Panc1 (cell line): ENCODE results near the gene BRINP2. TPM values are rescaled to one million over a fixed set of nuclear protein-coding genes. Genes with fewer than 3 reads are reported as not detected.

ENCODE experiments used
- ATAC-seq: fragments of 200-7000 bp; cut with Tn5 transposase; 2 replicates; pipeline ENCODE4 v1.9.1; 2020; ENCODE audit warnings: mild to moderate bottlenecking, moderate library complexity
- BruUV-seq: library from RNA; stranded (reverse); fragments of 400-500 nt; replicated peaks from 2 replicates; lab custom pipeline; 2021; lab: Mats Ljungman, UMichigan
- CTCF ChIA-PET: fragments of 300-600 bp; sonication (Branson Sonifier 250); formaldehyde crosslinking; loops from one replicate; lab custom pipeline; 2022; ENCODE audit warnings: antibody characterized with exemption; lab: Charles Lee
- POLR2A ChIA-PET: fragments of 300-600 bp; sonication (Branson Sonifier 250); formaldehyde crosslinking; loops from one replicate; lab custom pipeline; 2022; ENCODE audit warnings: antibody characterized with exemption; lab: Charles Lee
- DNase-seq: peaks from one replicate; pipeline ENCODE4 v3.0.0-alpha.2; 2010; ENCODE audit warnings: low read depth, low spot score
- H3K27ac ChIP-seq: 2 replicates; pipeline ENCODE4 v1.5.1; 2011; ENCODE audit warnings: mild to moderate bottlenecking, low read length, inconsistent platforms
- H3K27me3 ChIP-seq: fragments of 200-500 bp; sonication (Bioruptor generic); 2 replicates; pipeline ENCODE4 v1.6.0; 2014; ENCODE audit warnings: low read length, inconsistent platforms; ENCODE audit not compliant: control insufficient read depth, insufficient read depth
- H3K36me3 ChIP-seq: fragments of 200-500 bp; sonication (Bioruptor generic); 2 replicates; pipeline ENCODE4 v1.5.1; 2014; ENCODE audit warnings: inconsistent platforms, mild to moderate bottlenecking, low read length, moderate library complexity; ENCODE audit not compliant: control insufficient read depth, insufficient read depth
- H3K4me1 ChIP-seq: 2 replicates; pipeline ENCODE4 v1.5.1; 2011; ENCODE audit warnings: inconsistent platforms, mild to moderate bottlenecking, low read length, moderate library complexity; ENCODE audit not compliant: control insufficient read depth, insufficient read depth
- H3K4me3 ChIP-seq, 2 experiments: 2 replicates each; pipeline ENCODE4 v1.5.1; 2011 to 2012; ENCODE audit warnings: low read depth in 2 of 2, low read length in 2 of 2, mild to moderate bottlenecking in 2 of 2, inconsistent platforms in 1 of 2, moderate library complexity in 1 of 2
- H3K9me3 ChIP-seq: fragments of 200-500 bp; sonication (Bioruptor generic); 2 replicates; pipeline ENCODE4 v1.5.1; 2014; ENCODE audit warnings: low read depth, mild to moderate bottlenecking, inconsistent platforms, low read length, moderate library complexity; ENCODE audit not compliant: control insufficient read depth, insufficient read depth
- POLR2AphosphoS5 ChIP-seq: IDR thresholded peaks from 2 replicates; pipeline ENCODE4 v1.6.1; 2012; ENCODE audit warnings: mild to moderate bottlenecking, low read depth, low read length, moderate library complexity
- SIN3A ChIP-seq: IDR thresholded peaks from 2 replicates; pipeline ENCODE4 v1.6.1; 2012; ENCODE audit warnings: low read depth, mild to moderate bottlenecking, low read length, moderate library complexity, borderline replicate concordance; ENCODE audit not compliant: insufficient read depth
- TCF7L2 ChIP-seq: IDR thresholded peaks from 2 replicates; pipeline ENCODE4 v1.6.1; 2011; ENCODE audit warnings: mild to moderate bottlenecking, low read depth, low read length, inconsistent platforms
- in situ Hi-C: cut with HindIII; loops from 2 replicates; pipeline ENCODE4 v1.10.0; 2016; ENCODE audit warnings: low sequenced_read_pairs, low pct_unique_long_range_greater_than_20kb
- intact Hi-C: fragments of 100-400 bp; cut with micrococcal nuclease; formaldehyde crosslinking; loops from one replicate; pipeline ENCODE4 v1.10.0; 2022; ENCODE audit not compliant: unreplicated experiment
- total RNA-seq: library from RNA; stranded (reverse); gene quantifications from one replicate; pipeline ENCODE4 v1.2.1, GENCODE V29; 2021; ENCODE audit not compliant: unreplicated experiment
- TF ChIP-seq, protein P1 (sequence below), 2 experiments: IDR thresholded peaks; 2 replicates each; pipeline ENCODE4 v1.6.1; 2011 to 2012; ENCODE audit warnings: low read depth in 2 of 2, control low read depth in 1 of 2, low read length in 1 of 2, mild to moderate bottlenecking in 1 of 2, moderate library complexity in 1 of 2; ENCODE audit not compliant: insufficient read depth in 1 of 2
- TF ChIP-seq, protein P2 (sequence below): fragments of 450-650 bp; IDR thresholded peaks from 2 replicates; pipeline ENCODE4 v1.5.1; 2017; ENCODE audit warnings: mild to moderate bottlenecking

Gene BRINP2
- total RNA-seq, 1 experiment from 2014 or later, result not detected

DNA sequence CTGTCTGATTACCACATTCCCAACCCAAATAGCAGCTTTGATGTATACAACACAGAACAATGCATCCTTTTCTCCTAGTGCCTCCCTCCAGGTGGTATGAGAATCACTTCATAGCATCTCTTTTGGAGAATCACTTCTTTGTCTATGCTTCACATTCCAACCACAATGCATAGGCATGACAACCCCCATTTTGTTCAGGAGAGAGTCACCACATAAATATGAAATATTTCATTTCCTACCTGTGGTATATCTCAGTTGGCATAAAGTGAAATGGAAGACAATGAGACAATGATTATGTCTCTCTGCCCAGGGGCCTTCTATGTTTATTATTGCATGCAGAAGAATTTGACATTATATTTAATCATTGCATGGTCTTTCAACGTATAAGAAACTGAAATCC, 112.2 kb downstream of the BRINP2 start:
- ATAC-seq (no peak), DNase-seq (no peak)
- intact Hi-C loops (no loop called here), in situ Hi-C loops (no loop called here)
- Histone ChIP-seq H3K9me3 (no peaks in the 10 kb centered on the region), H3K36me3 (no peaks in the 10 kb centered on the region), H3K27ac (no peak overlapping the region), H3K4me1 (no peaks in the 10 kb centered on the region), H3K27me3 (no peaks in the 10 kb centered on the region; the same call in 1 of the 2 replicates), H3K4me3 (no peak overlapping the region)
- no TSS peak for BruUV-seq
- ChIA-PET POLR2A (no interaction called here), CTCF (no interaction called here)
- TF ChIP-seq, protein P1, sequence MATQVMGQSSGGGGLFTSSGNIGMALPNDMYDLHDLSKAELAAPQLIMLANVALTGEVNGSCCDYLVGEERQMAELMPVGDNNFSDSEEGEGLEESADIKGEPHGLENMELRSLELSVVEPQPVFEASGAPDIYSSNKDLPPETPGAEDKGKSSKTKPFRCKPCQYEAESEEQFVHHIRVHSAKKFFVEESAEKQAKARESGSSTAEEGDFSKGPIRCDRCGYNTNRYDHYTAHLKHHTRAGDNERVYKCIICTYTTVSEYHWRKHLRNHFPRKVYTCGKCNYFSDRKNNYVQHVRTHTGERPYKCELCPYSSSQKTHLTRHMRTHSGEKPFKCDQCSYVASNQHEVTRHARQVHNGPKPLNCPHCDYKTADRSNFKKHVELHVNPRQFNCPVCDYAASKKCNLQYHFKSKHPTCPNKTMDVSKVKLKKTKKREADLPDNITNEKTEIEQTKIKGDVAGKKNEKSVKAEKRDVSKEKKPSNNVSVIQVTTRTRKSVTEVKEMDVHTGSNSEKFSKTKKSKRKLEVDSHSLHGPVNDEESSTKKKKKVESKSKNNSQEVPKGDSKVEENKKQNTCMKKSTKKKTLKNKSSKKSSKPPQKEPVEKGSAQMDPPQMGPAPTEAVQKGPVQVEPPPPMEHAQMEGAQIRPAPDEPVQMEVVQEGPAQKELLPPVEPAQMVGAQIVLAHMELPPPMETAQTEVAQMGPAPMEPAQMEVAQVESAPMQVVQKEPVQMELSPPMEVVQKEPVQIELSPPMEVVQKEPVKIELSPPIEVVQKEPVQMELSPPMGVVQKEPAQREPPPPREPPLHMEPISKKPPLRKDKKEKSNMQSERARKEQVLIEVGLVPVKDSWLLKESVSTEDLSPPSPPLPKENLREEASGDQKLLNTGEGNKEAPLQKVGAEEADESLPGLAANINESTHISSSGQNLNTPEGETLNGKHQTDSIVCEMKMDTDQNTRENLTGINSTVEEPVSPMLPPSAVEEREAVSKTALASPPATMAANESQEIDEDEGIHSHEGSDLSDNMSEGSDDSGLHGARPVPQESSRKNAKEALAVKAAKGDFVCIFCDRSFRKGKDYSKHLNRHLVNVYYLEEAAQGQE (IDR thresholded peaks at IDR 0.05; ENCODE audit: insufficient read depth in 1 of 2, low read depth in 2 of 2, low read length in 1 of 2), result no peak
- no peak for TF ChIP-seq TCF7L2
- TF ChIP-seq SIN3A, result no peak
- TF ChIP-seq, protein P2, sequence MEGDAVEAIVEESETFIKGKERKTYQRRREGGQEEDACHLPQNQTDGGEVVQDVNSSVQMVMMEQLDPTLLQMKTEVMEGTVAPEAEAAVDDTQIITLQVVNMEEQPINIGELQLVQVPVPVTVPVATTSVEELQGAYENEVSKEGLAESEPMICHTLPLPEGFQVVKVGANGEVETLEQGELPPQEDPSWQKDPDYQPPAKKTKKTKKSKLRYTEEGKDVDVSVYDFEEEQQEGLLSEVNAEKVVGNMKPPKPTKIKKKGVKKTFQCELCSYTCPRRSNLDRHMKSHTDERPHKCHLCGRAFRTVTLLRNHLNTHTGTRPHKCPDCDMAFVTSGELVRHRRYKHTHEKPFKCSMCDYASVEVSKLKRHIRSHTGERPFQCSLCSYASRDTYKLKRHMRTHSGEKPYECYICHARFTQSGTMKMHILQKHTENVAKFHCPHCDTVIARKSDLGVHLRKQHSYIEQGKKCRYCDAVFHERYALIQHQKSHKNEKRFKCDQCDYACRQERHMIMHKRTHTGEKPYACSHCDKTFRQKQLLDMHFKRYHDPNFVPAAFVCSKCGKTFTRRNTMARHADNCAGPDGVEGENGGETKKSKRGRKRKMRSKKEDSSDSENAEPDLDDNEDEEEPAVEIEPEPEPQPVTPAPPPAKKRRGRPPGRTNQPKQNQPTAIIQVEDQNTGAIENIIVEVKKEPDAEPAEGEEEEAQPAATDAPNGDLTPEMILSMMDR, result no peak
- no peak for TF ChIP-seq POLR2AphosphoS5

DNA sequence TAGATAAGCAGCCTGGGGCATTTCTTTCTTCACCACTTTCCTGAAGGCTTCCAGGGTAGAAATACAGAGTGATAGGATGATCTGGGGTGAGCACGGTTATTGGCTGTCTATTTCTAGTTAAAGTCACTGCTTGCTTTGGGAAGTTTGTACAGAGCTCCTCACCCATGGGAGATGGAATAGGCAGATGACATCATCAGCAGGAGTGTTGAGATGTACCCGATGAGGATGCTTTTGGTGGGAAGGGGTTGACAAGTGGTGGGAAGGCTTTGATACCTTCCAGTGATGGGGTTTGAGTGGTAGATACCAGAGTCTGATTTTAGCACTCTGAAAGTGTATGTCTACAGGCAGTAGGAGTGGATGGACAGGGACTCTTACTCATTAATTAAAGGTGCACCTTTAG, 112.6 kb downstream of the BRINP2 start:
- in situ Hi-C loops (no loop called here), intact Hi-C loops (no loop called here)
- Histone ChIP-seq H3K36me3 (no peaks in the 10 kb centered on the region), H3K27me3 (no peaks in the 10 kb centered on the region; the same call in 1 of the 2 replicates), H3K27ac (no peak overlapping the region), H3K4me1 (no peaks in the 10 kb centered on the region), H3K9me3 (no peaks in the 10 kb centered on the region), H3K4me3 (no peak overlapping the region)
- DNase-seq, result no peak
- no peak for ATAC-seq
- no peak for TF ChIP-seq POLR2AphosphoS5
- TF ChIP-seq, protein P2, result no peak
- TF ChIP-seq TCF7L2, result no peak
- no peak for TF ChIP-seq SIN3A
- TF ChIP-seq, protein P1 (IDR thresholded peaks at IDR 0.05; ENCODE audit: insufficient read depth in 1 of 2, low read depth in 2 of 2, low read length in 1 of 2), result no peak
- POLR2A ChIA-PET, result no interaction called here
- BruUV-seq, result no TSS peak
- CTCF ChIA-PET, result no interaction called here
